Measurements from ENCODE around the gene CACNA1C. TPM values are rescaled to one million over a fixed set of nuclear protein-coding genes. Genes with fewer than 3 reads are reported as not detected.

CACNA1C gene
- total and polyA plus RNA-seq, 2 of the 4 experiments (the other 2 are of a cell fraction), result 1.6 to 2.6 TPM

- H2BK5ac ChIP-seq (ENCODE audit: low read depth, low read length, poor library complexity, severe bottlenecking), result peak overlapping the region; percentile 94
- H3K4ac ChIP-seq (ENCODE audit: low read depth, low read length), result peak overlapping the region; percentile 79
- H2BK20ac ChIP-seq (ENCODE audit: low read depth, low read length), result peak overlapping the region; percentile 92
- H2AFZ ChIP-seq (replicated peaks; ENCODE audit: low read length, poor library complexity), result peak overlapping the region; percentile 85
- H3K9me3 ChIP-seq (ENCODE audit: control insufficient read depth, insufficient read depth, low read length), result no peaks in the 10 kb centered on the region
- peak overlapping the region; percentile 71 for H3K23ac ChIP-seq (ENCODE audit: low read depth, low read length)
- ChIA-PET POLR2A (ENCODE audit: unreplicated experiment) (interaction anchor here (0.6 kb wide), 2 partner anchors 243 to 249 kb away, joined by 3 to 4 read pairs; no protein-coding TSS in a partner anchor), CTCF (interaction anchor here (0.6 to 1.1 kb wide), 4 partner anchors 113 to 344 kb away, joined by 3 read pairs; no protein-coding TSS in a partner anchor)
- dilution Hi-C loops (cut with HindIII; ENCODE audit: low sequenced_read_pairs, unreplicated experiment), result no loop called here
- WGBS, 2 experiments (ENCODE audit: extremely low coverage in 2 of 2, insufficient read length in 1 of 2), result 64% methylated on average over 5 of the region's 6 CpGs; no CpG with 5 or more reads in 1 of the 2 experiments
- no TSS peak for BruUV-seq (replicated peaks)
- no peaks in the 10 kb centered on the region for H3K36me3 ChIP-seq (ENCODE audit: control insufficient read depth, insufficient read depth, low read length)
- H3K79me1 ChIP-seq (ENCODE audit: low read depth in 1 of 2, low read length in 2 of 2), result peaks cover 4 to 25% of the 10 kb centered on the region in 2 experiments; a peak in 2 of 4 replicates
- intact Hi-C loops (cut with micrococcal nuclease), result loop anchor here (10.0 kb wide), 1 partner anchor 339 kb away; no protein-coding TSS in a partner anchor
- H3K4me3 ChIP-seq (ENCODE audit: insufficient read depth, low read depth, low read length), result no peak overlapping the region
- peak overlapping the region; percentile 94 for H3K56ac ChIP-seq (ENCODE audit: extremely low read depth, insufficient read depth, low read length)
- peak overlapping the region; percentile 41 for H2AK5ac ChIP-seq (ENCODE audit: low read depth, low read length)
- ATAC-seq (ENCODE audit: low read depth) (no peak), DNase-seq (no peak)
- peak overlapping the region; percentile 37 for H4K5ac ChIP-seq (ENCODE audit: low read depth, low read length)
- H2BK120ac ChIP-seq (ENCODE audit: low read depth, low read length), result peak overlapping the region; percentile 99
- H3K9me1 ChIP-seq (ENCODE audit: insufficient read depth, low read length), result peaks cover 30% of the 10 kb centered on the region
- peak overlapping the region; percentile 97 for H3K27ac ChIP-seq (ENCODE audit: insufficient read depth, low read length)
- peak overlapping the region; percentile 42 for H2AK9ac ChIP-seq (replicated peaks; ENCODE audit: low read depth, low read length, poor library complexity)
- H3K14ac ChIP-seq (replicated peaks; ENCODE audit: low read depth, low read length), result peak overlapping the region; percentile 88
- peaks cover 42% of the 10 kb centered on the region for H3K4me1 ChIP-seq (ENCODE audit: control insufficient read depth, insufficient read depth, low read length)
- no peaks in the 10 kb centered on the region for H4K20me1 ChIP-seq (ENCODE audit: insufficient read depth, low read length)
- TF ChIP-seq POLR2A (IDR thresholded peaks at IDR 0.05; ENCODE audit: low read depth, low read length) (no peak), MAZ (IDR thresholded peaks at IDR 0.05; ENCODE audit: borderline replicate concordance, low read depth, low read length) (no peak), BHLHE40 (IDR thresholded peaks at IDR 0.05; ENCODE audit: low read depth, low read length) (no peak), RAD21 (IDR thresholded peaks at IDR 0.05; ENCODE audit: low read length) (no peak), RFX5 (IDR thresholded peaks at IDR 0.05; ENCODE audit: low read depth, low read length) (no peak), CEBPB (IDR thresholded peaks at IDR 0.05; ENCODE audit: low read depth, low read length) (no peak), ELK1 (IDR thresholded peaks at IDR 0.05; ENCODE audit: borderline replicate concordance, low read depth, low read length) (no peak), FOS (IDR thresholded peaks at IDR 0.05; ENCODE audit: low read depth, low read length) (no peak), MAFK (IDR thresholded peaks at IDR 0.05; ENCODE audit: low read depth, low read length) (no peak), RCOR1 (IDR thresholded peaks at IDR 0.05; ENCODE audit: insufficient replicate concordance, low read length) (no peak)
- peak overlapping the region; percentile 17 for H3K4me2 ChIP-seq (ENCODE audit: low read depth, low read length)
- H3K27me3 ChIP-seq (ENCODE audit: control insufficient read depth, insufficient read depth, low read length), result no peaks in the 10 kb centered on the region
- in situ Hi-C loops (cut with MboI; ENCODE audit: low sequenced_read_pairs), result loop anchor here (5.0 to 25.0 kb wide), 4 partner anchors 226 to 621 kb away; partner anchors contain the start of gene LRTM2
- H3K9ac ChIP-seq (ENCODE audit: low read depth, low read length), result peak overlapping the region; percentile 72
- H2BK15ac ChIP-seq (ENCODE audit: low read depth, low read length), result peak overlapping the region; percentile 47; the same call in 2 of the 3 replicates
- peak overlapping the region; percentile 70 for H3K18ac ChIP-seq (ENCODE audit: low read depth, low read length)
- peak overlapping the region; percentile 75 for H4K91ac ChIP-seq (ENCODE audit: insufficient read depth, low read depth, low read length)
- peak overlapping the region; percentile 87 to 94 for H4K8ac ChIP-seq (ENCODE audit: low read depth in 2 of 2, low read length in 2 of 2)
Measured at GRCh38 chr12:2283480-2283879, 230.7 kb downstream of the CACNA1C start.

All from IMR-90 (cell line).